Measurements from ENCODE around the gene CNOT1. TPM values are rescaled to one million over a fixed set of nuclear protein-coding genes. Genes with fewer than 3 reads are reported as not detected.

CNOT1 gene
- total and polyA plus RNA-seq, 10 of the 15 experiments (the other 5 are each of a cell fraction or from before 2014, with no cell fraction given), result 101 to 246 (median 175) TPM

DNA sequence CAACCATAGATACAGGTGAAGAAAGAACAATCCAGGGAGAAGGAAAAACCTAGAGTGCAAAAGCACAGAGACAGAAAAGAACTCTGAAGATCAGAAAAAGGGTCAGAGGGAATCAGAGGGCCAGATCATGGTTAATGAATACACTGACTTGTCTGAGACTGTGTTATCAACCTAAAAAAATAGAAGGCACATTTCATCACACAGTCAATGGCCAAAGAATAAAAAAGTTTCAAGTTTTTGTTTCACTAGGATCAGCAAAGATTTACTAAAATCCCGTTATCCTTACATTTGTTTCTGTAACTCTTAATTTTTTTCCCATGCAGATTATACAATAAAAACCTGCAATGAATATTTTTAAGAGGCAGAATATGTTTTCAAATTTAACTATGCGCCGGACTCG, 38.5 kb downstream of the CNOT1 start (continued):
- TF ChIP-seq CUX1 (IDR thresholded peaks at IDR 0.05; ENCODE audit: insufficient replicate concordance, low read depth, low read length) (no peak), NBN (IDR thresholded peaks at IDR 0.05) (no peak)

DNA sequence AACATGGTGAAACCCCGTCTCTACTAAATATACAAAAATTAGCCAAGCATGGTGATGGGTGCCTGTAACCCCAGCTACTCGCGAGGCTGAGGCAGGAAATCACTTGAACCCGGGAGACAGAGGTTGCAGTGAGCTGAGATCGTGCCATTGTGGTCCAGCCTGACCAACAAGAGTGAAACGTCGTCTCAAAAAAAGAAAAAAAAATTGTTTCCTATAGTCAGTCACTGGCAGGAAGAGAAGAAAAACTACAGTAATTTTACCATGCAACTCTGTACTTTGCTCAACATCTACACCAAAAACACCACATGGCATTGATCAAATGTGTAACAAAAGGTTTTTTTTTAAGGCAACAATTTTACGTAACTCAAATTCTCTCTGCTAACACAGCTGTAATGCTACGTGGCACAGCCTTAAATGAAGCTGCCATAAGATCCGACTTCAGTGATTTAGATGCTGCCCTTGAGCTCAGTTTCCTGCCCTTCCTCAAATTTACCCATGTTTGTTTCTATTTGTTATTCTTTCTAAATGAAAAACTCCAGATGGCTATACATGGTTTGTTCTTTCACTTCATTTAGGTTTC, 40.2 kb downstream of the CNOT1 start:
- BruUV-seq (replicated peaks), result no TSS peak
- Histone ChIP-seq H2AFZ (ENCODE audit: control insufficient read depth, low read depth, low read length) (no peak overlapping the region), H3K27ac (ENCODE audit: control insufficient read depth, insufficient read depth) (no peak overlapping the region), H3K9ac (ENCODE audit: control insufficient read depth, insufficient read depth, low read length) (no peak overlapping the region), H3K4me3 (no peak overlapping the region), H3K4me2 (ENCODE audit: control insufficient read depth, insufficient read depth) (no peak overlapping the region), H3K9me3 (replicated peaks; ENCODE audit: control insufficient read depth, insufficient read depth, low read length) (no peaks in the 10 kb centered on the region), H3K4me1 (ENCODE audit: control insufficient read depth, insufficient read depth, low read length) (no peaks in the 10 kb centered on the region), H3K36me3 (ENCODE audit: control insufficient read depth in 2 of 2, insufficient read depth in 2 of 2, low read length in 1 of 2) (peaks cover 5 to 49% of the 10 kb centered on the region in 2 experiments), H4K20me1 (ENCODE audit: control insufficient read depth, insufficient read depth) (no peaks in the 10 kb centered on the region), H3K27me3 (replicated peaks in 1 of 2; ENCODE audit: control insufficient read depth in 2 of 2, insufficient read depth in 2 of 2, low read length in 1 of 2) (no peaks in the 10 kb centered on the region), H3K79me2 (ENCODE audit: control insufficient read depth, insufficient read depth, low read length) (peaks cover 5% of the 10 kb centered on the region)
- in situ Hi-C loops (cut with MboI), result no loop called here
- TF ChIP-seq ASH2L (IDR thresholded peaks at IDR 0.05; ENCODE audit: borderline replicate concordance, low read depth), result no peak
- no peak for TF ChIP-seq ZNF622 (IDR thresholded peaks at IDR 0.05)
- no peak for TF ChIP-seq GABPA (IDR thresholded peaks at IDR 0.05; ENCODE audit: low read depth)
- TF ChIP-seq HCFC1 (IDR thresholded peaks at IDR 0.05; ENCODE audit: low read length), result no peak
- TF ChIP-seq, protein P1, sequence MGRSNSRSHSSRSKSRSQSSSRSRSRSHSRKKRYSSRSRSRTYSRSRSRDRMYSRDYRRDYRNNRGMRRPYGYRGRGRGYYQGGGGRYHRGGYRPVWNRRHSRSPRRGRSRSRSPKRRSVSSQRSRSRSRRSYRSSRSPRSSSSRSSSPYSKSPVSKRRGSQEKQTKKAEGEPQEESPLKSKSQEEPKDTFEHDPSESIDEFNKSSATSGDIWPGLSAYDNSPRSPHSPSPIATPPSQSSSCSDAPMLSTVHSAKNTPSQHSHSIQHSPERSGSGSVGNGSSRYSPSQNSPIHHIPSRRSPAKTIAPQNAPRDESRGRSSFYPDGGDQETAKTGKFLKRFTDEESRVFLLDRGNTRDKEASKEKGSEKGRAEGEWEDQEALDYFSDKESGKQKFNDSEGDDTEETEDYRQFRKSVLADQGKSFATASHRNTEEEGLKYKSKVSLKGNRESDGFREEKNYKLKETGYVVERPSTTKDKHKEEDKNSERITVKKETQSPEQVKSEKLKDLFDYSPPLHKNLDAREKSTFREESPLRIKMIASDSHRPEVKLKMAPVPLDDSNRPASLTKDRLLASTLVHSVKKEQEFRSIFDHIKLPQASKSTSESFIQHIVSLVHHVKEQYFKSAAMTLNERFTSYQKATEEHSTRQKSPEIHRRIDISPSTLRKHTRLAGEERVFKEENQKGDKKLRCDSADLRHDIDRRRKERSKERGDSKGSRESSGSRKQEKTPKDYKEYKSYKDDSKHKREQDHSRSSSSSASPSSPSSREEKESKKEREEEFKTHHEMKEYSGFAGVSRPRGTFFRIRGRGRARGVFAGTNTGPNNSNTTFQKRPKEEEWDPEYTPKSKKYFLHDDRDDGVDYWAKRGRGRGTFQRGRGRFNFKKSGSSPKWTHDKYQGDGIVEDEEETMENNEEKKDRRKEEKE (IDR thresholded peaks at IDR 0.05), result no peak
- TF ChIP-seq SIN3A (IDR thresholded peaks at IDR 0.05; ENCODE audit: low read depth, low read length), result no peak
- SMC1A ChIA-PET (ENCODE audit: uncharacterized antibody, unreplicated experiment), result interaction anchor here (0.7 to 1.8 kb wide), 4 partner anchors 10 to 45 kb away, joined by 3 to 4 read pairs (median 3); no protein-coding TSS in a partner anchor
- 22% methylated on average over 10 of the region's 10 CpGs for WGBS (ENCODE audit: insufficient coverage, insufficient replicate concordance, low lambda C conversion rate, missing lambda C conversion rate)
- RAD21 ChIA-PET (ENCODE audit: unreplicated experiment), result interaction anchor here (0.6 kb wide), 1 partner anchor 75 kb away, joined by 4 read pairs; no protein-coding TSS in a partner anchor
- DNase-seq (ENCODE audit: low read depth, low spot score) (no peak), FAIRE-seq (no peak), ATAC-seq (no peak)
- CTCF ChIA-PET, result interaction anchor here (1.2 kb wide), 1 partner anchor 29 kb away, joined by 5 read pairs; no protein-coding TSS in a partner anchor
- POLR2A ChIA-PET, result interaction anchor here (0.6 to 1.1 kb wide), 3 partner anchors 26 to 300 kb away, joined by 3 read pairs; no protein-coding TSS in a partner anchor
- intact Hi-C loops (cut with micrococcal nuclease; ENCODE audit: unreplicated experiment), result no loop called here
